C1 segment of cervical spinal cord (tissue), 14 donors: Measurements from ENCODE around the gene MXD4.

ENCODE experiments used
- DNase-seq, 14 donors: peaks; one replicate each; lab custom pipeline; 2025; lab: John Stamatoyannopoulos, UW

Gene MXD4

GRCh38 chr4:2263926-2264321 is 2.0 kb upstream of the MXD4 start:
- DNase-seq: peak in 1 of 14 donors; percentile 19

- no peak for DNase-seq
Observed at GRCh38 chr4:2262944-2263250, 988 bp upstream of the MXD4 start.

GRCh38 chr4:2262145-2262943 is 435 bp upstream of the MXD4 start:
- DNase-seq: peak; percentile 91 to 100 (median 98)

- peak in 3 of 14 donors; percentile 40 to 59 (median 59) for DNase-seq
Observed at GRCh38 chr4:2261110-2261852, 628 bp downstream of the MXD4 start.

- no peak for DNase-seq
Observed at GRCh38 chr4:2260344-2261109, 1.4 kb downstream of the MXD4 start.

- no peak for DNase-seq
Observed at GRCh38 chr4:2259541-2260343, 2.2 kb downstream of the MXD4 start.

- peak in 1 of 14 donors; percentile 67 for DNase-seq
Observed at GRCh38 chr4:2259036-2259540, 2.8 kb downstream of the MXD4 start.

- no peak for DNase-seq
Observed at GRCh38 chr4:2258091-2259035, 3.5 kb downstream of the MXD4 start.

GRCh38 chr4:2257361-2258081 is 4.4 kb downstream of the MXD4 start:
- peak in 1 of 14 donors; percentile 75 for DNase-seq

GRCh38 chr4:2256781-2257191 is 5.1 kb downstream of the MXD4 start:
- peak in 1 of 14 donors; percentile 23 for DNase-seq

- no peak for DNase-seq
Observed at GRCh38 chr4:2256156-2256731, 5.7 kb downstream of the MXD4 start.

- DNase-seq: peak in 2 of 14 donors; percentile 34 to 90
Observed at GRCh38 chr4:2255501-2256155, 6.3 kb downstream of the MXD4 start.

- DNase-seq: peak in 1 of 14 donors; percentile 90
Observed at GRCh38 chr4:2254665-2255500, 7.0 kb downstream of the MXD4 start.

GRCh38 chr4:2253160-2254084 is 8.5 kb downstream of the MXD4 start:
- no peak for DNase-seq

- no peak for DNase-seq
Observed at GRCh38 chr4:2252530-2253091, 9.3 kb downstream of the MXD4 start.
